GM20000 (cell line): ENCODE measurements around the gene GOLGA6B.
"Not testable (repeated sequence)": the region's sequence is repeated elsewhere in the genome, so short reads cannot be mapped to it uniquely, and the experiment has no call there.

Experiments
- DNase-seq: peaks from one replicate; pipeline ENCODE4 v3.0.0; 2012; ENCODE audit warnings: low spot score
- CTCF ChIP-seq: IDR thresholded peaks from 2 replicates; pipeline ENCODE4 v1.5.1; 2012; ENCODE audit warnings: mild to moderate bottlenecking, control low read depth; ENCODE audit errors: extremely low read depth, missing control alignments

Gene GOLGA6B

GRCh38 chr15:72654397-72654796 is at the start of gene GOLGA6B:
GOLGA6B (plus strand) TSS chr15:72654697; CDS start chr15:72654738, 41 bp downstream.
- DNase-seq = not testable (repeated sequence)

- TF ChIP-seq CTCF = no peak
- DNase-seq = no peak
Observed at GRCh38 chr15:72604794-72605193, 49.7 kb upstream of the GOLGA6B start.

GRCh38 chr15:72608084-72608483 is 46.4 kb upstream of the GOLGA6B start:
- not testable (repeated sequence) for DNase-seq

GRCh38 chr15:72609862-72610261 is 44.6 kb upstream of the GOLGA6B start:
- TF ChIP-seq CTCF = no peak
- no peak for DNase-seq

GRCh38 chr15:72612324-72612723 is 42.2 kb upstream of the GOLGA6B start:
- not testable (repeated sequence) for DNase-seq

GRCh38 chr15:72614810-72615532 is 39.5 kb upstream of the GOLGA6B start:
- DNase-seq = no peak
- no peak for TF ChIP-seq CTCF

GRCh38 chr15:72615533-72616233 is 38.8 kb upstream of the GOLGA6B start:
- not testable (repeated sequence) for DNase-seq

- TF ChIP-seq CTCF = no peak
Observed at GRCh38 chr15:72616491-72617210, 37.8 kb upstream of the GOLGA6B start.

GRCh38 chr15:72623854-72624253 is 30.6 kb upstream of the GOLGA6B start:
- not testable (repeated sequence) for DNase-seq

More at GRCh38 chr15:72616491-72617210, 37.8 kb upstream of the GOLGA6B start:
- no peak for DNase-seq

GRCh38 chr15:72626153-72626552 is 28.3 kb upstream of the GOLGA6B start:
- not testable (repeated sequence) for DNase-seq

GRCh38 chr15:72628249-72629067 is 26.0 kb upstream of the GOLGA6B start:
- not testable (repeated sequence) for DNase-seq

- not testable (repeated sequence) for DNase-seq
Observed at GRCh38 chr15:72629068-72629570, 25.4 kb upstream of the GOLGA6B start.

- not testable (repeated sequence) for DNase-seq
Observed at GRCh38 chr15:72636519-72637282, 17.8 kb upstream of the GOLGA6B start.
